MM.1S (cell line): ENCODE measurements around the gene PPM1F.

Experiments
- DNase-seq: peaks from one replicate; pipeline ENCODE4 v3.0.0-alpha.2; 2015
- H2AFZ ChIP-seq: fragments of 300-600 bp; sonication (generic); 2 replicates; pipeline ENCODE4 v1.6.0; 2016; ENCODE audit warnings: antibody characterized with exemption, low read length
- H3F3A ChIP-seq: fragments of 300-600 bp; sonication (generic); 2 replicates; pipeline ENCODE4 v1.6.1; 2016; ENCODE audit warnings: mild to moderate bottlenecking, antibody characterized with exemption, low read length, moderate library complexity, mixed read lengths; ENCODE audit not compliant: insufficient read depth
- H3K27ac ChIP-seq: fragments of 300-600 bp; sonication (generic); 2 replicates; pipeline ENCODE4 v1.5.1; 2016; ENCODE audit warnings: mild to moderate bottlenecking, low read length
- H3K27me3 ChIP-seq: fragments of 300-600 bp; sonication (generic); replicated peaks from 2 replicates; pipeline ENCODE4 v1.6.0; 2016; ENCODE audit warnings: low read length; ENCODE audit not compliant: insufficient read depth
- H3K36me3 ChIP-seq: fragments of 300-600 bp; sonication (generic); replicated peaks from 2 replicates; pipeline ENCODE4 v1.6.1; 2016; ENCODE audit warnings: mild to moderate bottlenecking, low read length, mixed read lengths; ENCODE audit not compliant: insufficient read depth
- H3K4me1 ChIP-seq: fragments of 300-600 bp; sonication (generic); 2 replicates; pipeline ENCODE4 v1.6.1; 2016; ENCODE audit warnings: low read length, mixed read lengths
- H3K4me2 ChIP-seq: fragments of 300-600 bp; sonication (generic); 2 replicates; pipeline ENCODE4 v1.6.0; 2016; ENCODE audit warnings: low read depth, low read length
- H3K4me3 ChIP-seq: fragments of 300-600 bp; sonication (generic); 2 replicates; pipeline ENCODE4 v1.5.1; 2016; ENCODE audit warnings: low read length, mixed read lengths
- H3K79me2 ChIP-seq: fragments of 300-600 bp; sonication (generic); 2 replicates; pipeline ENCODE4 v1.6.1; 2016; ENCODE audit warnings: mixed run types, low read length, mixed read lengths
- H3K9ac ChIP-seq: fragments of 300-600 bp; sonication (generic); 2 replicates; pipeline ENCODE4 v1.6.1; 2016; ENCODE audit warnings: low read length, mixed read lengths
- H3K9me2 ChIP-seq: fragments of 300-600 bp; sonication (generic); replicated peaks from 2 replicates; pipeline ENCODE4 v1.6.1; 2016; ENCODE audit warnings: mild to moderate bottlenecking, low read length, mixed read lengths; ENCODE audit not compliant: insufficient read depth
- H3K9me3 ChIP-seq: fragments of 300-600 bp; sonication (generic); replicated peaks from 2 replicates; pipeline ENCODE4 v1.6.1; 2016; ENCODE audit warnings: mild to moderate bottlenecking, low read length, mixed read lengths; ENCODE audit not compliant: insufficient read depth
- H4K20me1 ChIP-seq: fragments of 300-600 bp; sonication (generic); 2 replicates; pipeline ENCODE4 v1.6.1; 2016; ENCODE audit warnings: mild to moderate bottlenecking, low read length, moderate library complexity, mixed read lengths; ENCODE audit not compliant: insufficient read depth
- EZH2 ChIP-seq: fragments of 300-600 bp; sonication (generic); optimal IDR thresholded peaks from 2 replicates; pipeline ENCODE3; 2017; ENCODE audit warnings: low read depth, mild to moderate bottlenecking, antibody characterized with exemption, low read length, mixed read lengths
- EZH2phosphoT487 ChIP-seq: fragments of 300-600 bp; sonication (generic); IDR thresholded peaks from 2 replicates; pipeline ENCODE4 v1.6.1; 2018; ENCODE audit warnings: antibody characterized with exemption, low read length
- TF ChIP-seq, protein P1 (sequence below): fragments of 300-600 bp; sonication (generic); IDR thresholded peaks from 2 replicates; pipeline ENCODE4 v1.5.1; 2016; ENCODE audit warnings: antibody characterized with exemption, low read length, mixed read lengths

The PPM1F gene

GRCh38 chr22:21963790-21964211 is 11.2 kb upstream of the PPM1F start:
- Histone ChIP-seq H3K4me1 (no peaks in the 10 kb centered on the region), H4K20me1 (no peaks in the 10 kb centered on the region), H3K9ac (no peak overlapping the region), H3K4me3 (no peak overlapping the region), H3K9me2 (no peaks in the 10 kb centered on the region), H2AFZ (no peak overlapping the region), H3K9me3 (no peaks in the 10 kb centered on the region), H3K27me3 (no peaks in the 10 kb centered on the region), H3F3A (no peaks in the 10 kb centered on the region), H3K79me2 (no peaks in the 10 kb centered on the region), H3K4me2 (no peak overlapping the region), H3K36me3 (0 out of 2 replicates have a peak, but pooled peaks cover 3% of the 10 kb centered on the region), H3K27ac (no peak overlapping the region)
- DNase-seq, result no peak
- TF ChIP-seq EZH2phosphoT487 (no peak), EZH2 (no peak)

DNA sequence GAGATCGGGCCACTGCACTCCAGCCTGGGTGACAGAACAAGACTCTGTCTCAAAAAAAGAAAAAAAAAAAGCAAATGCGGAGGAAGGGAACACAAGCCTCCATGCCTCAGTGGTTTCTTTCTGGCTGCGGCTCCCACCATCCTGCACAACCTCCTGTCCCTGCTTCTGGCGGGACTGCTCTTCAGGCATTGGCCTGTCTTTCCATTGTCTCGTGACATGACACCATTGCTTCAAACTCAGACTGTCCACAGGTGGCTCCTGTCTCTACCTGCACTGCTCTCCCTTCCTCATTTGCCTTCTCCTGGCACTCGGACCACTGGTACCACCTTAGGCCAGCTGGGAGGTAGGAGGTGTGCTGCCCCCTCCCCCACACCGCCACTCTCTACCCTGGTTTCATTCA is 10.6 kb upstream of the PPM1F start:
- Histone ChIP-seq H3K79me2 (no peaks in the 10 kb centered on the region), H3K27ac (no peak overlapping the region), H2AFZ (no peak overlapping the region), H3K4me2 (no peak overlapping the region), H3K9me2 (no peaks in the 10 kb centered on the region), H3K9ac (no peak overlapping the region), H4K20me1 (no peaks in the 10 kb centered on the region), H3K4me1 (no peaks in the 10 kb centered on the region), H3F3A (no peaks in the 10 kb centered on the region), H3K4me3 (no peak overlapping the region), H3K9me3 (no peaks in the 10 kb centered on the region), H3K27me3 (no peaks in the 10 kb centered on the region), H3K36me3 (0 out of 2 replicates have a peak, but pooled peaks cover 3% of the 10 kb centered on the region)
- DNase-seq, result no peak
- TF ChIP-seq EZH2phosphoT487 (no peak), EZH2 (no peak)
- TF ChIP-seq, protein P1, sequence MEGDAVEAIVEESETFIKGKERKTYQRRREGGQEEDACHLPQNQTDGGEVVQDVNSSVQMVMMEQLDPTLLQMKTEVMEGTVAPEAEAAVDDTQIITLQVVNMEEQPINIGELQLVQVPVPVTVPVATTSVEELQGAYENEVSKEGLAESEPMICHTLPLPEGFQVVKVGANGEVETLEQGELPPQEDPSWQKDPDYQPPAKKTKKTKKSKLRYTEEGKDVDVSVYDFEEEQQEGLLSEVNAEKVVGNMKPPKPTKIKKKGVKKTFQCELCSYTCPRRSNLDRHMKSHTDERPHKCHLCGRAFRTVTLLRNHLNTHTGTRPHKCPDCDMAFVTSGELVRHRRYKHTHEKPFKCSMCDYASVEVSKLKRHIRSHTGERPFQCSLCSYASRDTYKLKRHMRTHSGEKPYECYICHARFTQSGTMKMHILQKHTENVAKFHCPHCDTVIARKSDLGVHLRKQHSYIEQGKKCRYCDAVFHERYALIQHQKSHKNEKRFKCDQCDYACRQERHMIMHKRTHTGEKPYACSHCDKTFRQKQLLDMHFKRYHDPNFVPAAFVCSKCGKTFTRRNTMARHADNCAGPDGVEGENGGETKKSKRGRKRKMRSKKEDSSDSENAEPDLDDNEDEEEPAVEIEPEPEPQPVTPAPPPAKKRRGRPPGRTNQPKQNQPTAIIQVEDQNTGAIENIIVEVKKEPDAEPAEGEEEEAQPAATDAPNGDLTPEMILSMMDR, result no peak

GRCh38 chr22:21962655-21962949 is 10.0 kb upstream of the PPM1F start:
- Histone ChIP-seq H3K4me2 (no peak overlapping the region), H3K4me1 (no peaks in the 10 kb centered on the region), H3K9me2 (no peaks in the 10 kb centered on the region), H2AFZ (no peak overlapping the region), H3K79me2 (no peaks in the 10 kb centered on the region), H3K27ac (no peak overlapping the region), H3K27me3 (no peaks in the 10 kb centered on the region), H3K36me3 (0 out of 2 replicates have a peak, but pooled peaks cover 3% of the 10 kb centered on the region), H3K9me3 (no peaks in the 10 kb centered on the region), H3K4me3 (no peak overlapping the region), H3K9ac (no peak overlapping the region), H4K20me1 (no peaks in the 10 kb centered on the region), H3F3A (no peaks in the 10 kb centered on the region)
- TF ChIP-seq EZH2phosphoT487 (no peak), EZH2 (no peak)
- TF ChIP-seq, protein P1, result no peak
- DNase-seq, result no peak

DNA sequence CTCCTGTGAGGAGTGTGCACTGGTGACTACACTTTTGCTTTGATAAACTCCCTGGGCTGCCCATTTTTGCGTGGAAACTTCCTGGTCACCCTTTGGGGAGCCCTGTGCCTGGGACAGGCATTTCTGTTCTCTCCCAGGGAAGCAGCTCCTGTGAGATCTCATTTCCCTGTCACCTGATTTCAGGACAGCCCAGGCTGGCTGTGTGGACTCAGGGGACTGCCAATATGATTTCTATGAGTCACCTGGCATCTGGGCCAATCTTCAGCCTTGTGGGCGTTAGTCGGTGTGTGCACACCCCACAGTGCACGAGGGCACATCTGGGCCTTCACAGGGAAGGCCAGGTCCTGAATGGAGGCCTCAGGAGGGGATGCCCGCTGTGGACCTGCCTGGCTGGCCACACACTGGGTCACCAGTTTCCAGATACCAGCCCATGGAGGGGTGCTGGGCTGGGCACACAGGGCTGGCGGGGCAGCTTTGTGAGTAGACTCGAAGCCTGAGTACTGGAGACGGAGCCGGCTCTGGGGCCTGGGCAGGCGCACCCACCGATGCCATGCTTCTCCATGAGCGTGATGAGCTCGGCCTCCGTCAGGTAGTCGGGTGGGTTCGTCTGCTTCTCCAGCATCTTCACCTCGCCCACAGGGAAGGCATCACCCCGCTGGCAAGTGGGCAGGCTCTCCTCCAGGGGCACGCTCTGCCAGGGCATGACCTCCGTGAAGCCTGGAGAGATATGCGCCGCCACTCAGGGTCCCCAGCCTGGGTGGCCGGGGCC is 9.4 kb upstream of the PPM1F start:
- H3K79me2 ChIP-seq, result no peaks in the 10 kb centered on the region
- H3K9me2 ChIP-seq, result no peaks in the 10 kb centered on the region
- H3K9ac ChIP-seq, result no peak overlapping the region
- DNase-seq, result no peak
- no peaks in the 10 kb centered on the region for H3K9me3 ChIP-seq
- H4K20me1 ChIP-seq, result no peaks in the 10 kb centered on the region
- no peak overlapping the region for H3K4me3 ChIP-seq
- no peaks in the 10 kb centered on the region for H3F3A ChIP-seq
- no peak overlapping the region for H3K27ac ChIP-seq
- H3K4me2 ChIP-seq, result no peak overlapping the region
- no peaks in the 10 kb centered on the region for H3K36me3 ChIP-seq
- no peaks in the 10 kb centered on the region for H3K27me3 ChIP-seq
- no peaks in the 10 kb centered on the region for H3K4me1 ChIP-seq
- TF ChIP-seq EZH2phosphoT487 (no peak), EZH2 (no peak)
- TF ChIP-seq, protein P1, result no peak
- no peak overlapping the region for H2AFZ ChIP-seq
